Endodermal cell (in vitro differentiated cells): ENCODE data around the gene EHHADH. TPM values are rescaled to one million over a fixed set of nuclear protein-coding genes. Genes with fewer than 3 reads are reported as not detected.
A peak's percentile ranks its signal among the peaks of the same experiment; 100 is the strongest.

Experiments used
- DNase-seq: peaks from one replicate; pipeline ENCODE4 v3.0.0-alpha.2; 2017
- H3K27ac ChIP-seq: 2 replicates; pipeline ENCODE4 v1.5.1; 2013; ENCODE audit warnings: mild to moderate bottlenecking, low read depth, low read length, moderate library complexity
- H3K27me3 ChIP-seq: 2 replicates; pipeline ENCODE4 v1.6.1; 2013; ENCODE audit warnings: mild to moderate bottlenecking, low read length, moderate library complexity; ENCODE audit not compliant: insufficient read depth, control insufficient read depth, poor library complexity, severe bottlenecking
- H3K36me3 ChIP-seq: 2 replicates; pipeline ENCODE4 v1.7.0; 2013; ENCODE audit warnings: mild to moderate bottlenecking, low read length, moderate library complexity; ENCODE audit not compliant: control insufficient read depth, insufficient read depth
- H3K4me1 ChIP-seq: one replicate; pipeline ENCODE4 v1.7.0; 2013; ENCODE audit warnings: low read length; ENCODE audit not compliant: control insufficient read depth, insufficient read depth
- H3K4me3 ChIP-seq: 2 replicates; pipeline ENCODE4 v1.5.1; 2013; ENCODE audit warnings: mild to moderate bottlenecking, low read length, moderate library complexity
- H3K9ac ChIP-seq: 2 replicates; pipeline ENCODE4 v1.6.1; 2013; ENCODE audit warnings: mild to moderate bottlenecking, low read length, moderate library complexity; ENCODE audit not compliant: poor library complexity, severe bottlenecking; ENCODE audit errors: extremely low read depth
- H3K9me3 ChIP-seq: 2 replicates; pipeline ENCODE4 v1.6.1; 2013; ENCODE audit warnings: mild to moderate bottlenecking, low read length, moderate library complexity; ENCODE audit not compliant: control insufficient read depth
- H3K27ac Mint-ChIP-seq: 2 replicates; pipeline ENCODE4 v1.8.0; 2020; ENCODE audit warnings: mixed read lengths
- H3K27me3 Mint-ChIP-seq: 2 replicates; pipeline ENCODE4 v1.8.0; 2021; ENCODE audit warnings: mild to moderate bottlenecking, mixed read lengths; ENCODE audit not compliant: insufficient read depth
- H3K36me3 Mint-ChIP-seq: 2 replicates; pipeline ENCODE4 v1.8.0; 2020; ENCODE audit warnings: low read depth, mixed read lengths
- H3K4me1 Mint-ChIP-seq: 2 replicates; pipeline ENCODE4 v1.8.0; 2020; ENCODE audit warnings: mixed read lengths
- H3K4me3 Mint-ChIP-seq: 2 replicates; pipeline ENCODE4 v1.8.0; 2020; ENCODE audit warnings: mild to moderate bottlenecking, moderate library complexity, mixed read lengths
- H3K9me3 Mint-ChIP-seq: 2 replicates; pipeline ENCODE4 v1.8.0; 2020; ENCODE audit warnings: mild to moderate bottlenecking, mixed read lengths
- CTCF ChIP-seq: fragments of 200-600 bp; sonication (generic); conservative IDR thresholded peaks from 2 replicates; pipeline ENCODE4 v1.5.0; 2021; ENCODE audit warnings: antibody characterized with exemption, mild to moderate bottlenecking
- WGBS, 2 experiments: methylation state at CpG; one replicate each; pipeline versions ENCODE4 v1.1.5 to v1.1.7; 2013; ENCODE audit warnings: missing lambda C conversion rate in 2 of 2, mixed read lengths in 1 of 2; ENCODE audit not compliant: insufficient coverage in 1 of 2, insufficient read length in 1 of 2; 5-methylcytosine and 5-hydroxymethylcytosine counted together
- total RNA-seq, 2 donors: library from RNA; stranded (reverse); fragmentation: NEBNext Ultra II Directional in 1 of 2; extraction: Animal tissue kit (Norgen Biotek cat#: 25700) in 1 of 2; gene quantifications; 2 replicates in 1 of 2; 3 replicates in 1 of 2; pipeline ENCODE4 v1.2.1, GENCODE V29; 2021

Gene EHHADH
- total RNA-seq, 2 donors from 2014 or later = 58.7 to 79.2 TPM

DNA sequence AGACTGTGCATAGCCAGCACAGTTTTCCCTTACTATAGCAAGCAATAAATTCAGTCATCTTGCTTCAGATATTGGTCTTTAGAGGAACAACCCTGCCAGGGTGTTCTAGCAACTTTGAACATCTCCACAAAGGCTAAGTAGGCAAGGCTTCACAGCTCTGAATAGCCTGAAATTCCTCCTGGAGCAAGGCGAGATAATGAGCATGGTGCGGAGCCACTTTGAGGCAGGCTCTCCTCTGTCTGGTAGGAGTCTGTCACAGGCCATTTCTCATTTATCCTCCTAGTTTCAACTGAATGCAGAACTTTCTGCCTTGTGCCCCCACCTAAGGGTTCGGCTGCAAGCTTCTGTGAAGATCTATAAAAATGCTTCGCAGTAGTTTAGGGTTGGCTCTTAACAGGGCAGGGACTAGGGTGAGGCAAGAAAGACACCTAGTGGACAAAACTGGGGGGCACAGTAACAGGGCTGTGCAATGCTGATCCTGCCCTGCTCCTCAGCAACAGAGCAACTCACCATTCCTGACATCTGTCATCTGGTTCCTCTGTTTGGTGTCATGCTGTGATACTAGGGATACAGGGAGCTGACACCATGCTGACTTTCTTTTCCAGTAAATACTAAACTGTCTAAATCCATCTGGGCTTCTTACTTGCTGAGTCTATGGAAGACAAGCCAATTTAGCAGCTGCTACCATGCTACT lies 16.6 kb upstream of the EHHADH start:
- Histone ChIP-seq H3K36me3 (no peaks in the 10 kb centered on the region), H3K27me3 (peaks cover 5% of the 10 kb centered on the region), H3K4me3 (peak overlapping the region; percentile 0), H3K9me3 (no peaks in the 10 kb centered on the region), H3K4me1 (peaks cover 19% of the 10 kb centered on the region), H3K9ac (no peak overlapping the region), H3K27ac (no peak overlapping the region)
- no peaks in the 10 kb centered on the region for H3K36me3 Mint-ChIP-seq
- DNase-seq = peak; percentile 84
- H3K4me3 Mint-ChIP-seq = no peak overlapping the region
- H3K27ac Mint-ChIP-seq = peak overlapping the region; percentile 46
- peaks cover 18% of the 10 kb centered on the region for H3K27me3 Mint-ChIP-seq
- TF ChIP-seq CTCF = peak; percentile 88
- WGBS, 2 experiments = 54 to 78% methylated on average over 3 to 4 of the region's 4 CpGs
- H3K9me3 Mint-ChIP-seq = no peaks in the 10 kb centered on the region
- peaks cover 36% of the 10 kb centered on the region for H3K4me1 Mint-ChIP-seq

DNA sequence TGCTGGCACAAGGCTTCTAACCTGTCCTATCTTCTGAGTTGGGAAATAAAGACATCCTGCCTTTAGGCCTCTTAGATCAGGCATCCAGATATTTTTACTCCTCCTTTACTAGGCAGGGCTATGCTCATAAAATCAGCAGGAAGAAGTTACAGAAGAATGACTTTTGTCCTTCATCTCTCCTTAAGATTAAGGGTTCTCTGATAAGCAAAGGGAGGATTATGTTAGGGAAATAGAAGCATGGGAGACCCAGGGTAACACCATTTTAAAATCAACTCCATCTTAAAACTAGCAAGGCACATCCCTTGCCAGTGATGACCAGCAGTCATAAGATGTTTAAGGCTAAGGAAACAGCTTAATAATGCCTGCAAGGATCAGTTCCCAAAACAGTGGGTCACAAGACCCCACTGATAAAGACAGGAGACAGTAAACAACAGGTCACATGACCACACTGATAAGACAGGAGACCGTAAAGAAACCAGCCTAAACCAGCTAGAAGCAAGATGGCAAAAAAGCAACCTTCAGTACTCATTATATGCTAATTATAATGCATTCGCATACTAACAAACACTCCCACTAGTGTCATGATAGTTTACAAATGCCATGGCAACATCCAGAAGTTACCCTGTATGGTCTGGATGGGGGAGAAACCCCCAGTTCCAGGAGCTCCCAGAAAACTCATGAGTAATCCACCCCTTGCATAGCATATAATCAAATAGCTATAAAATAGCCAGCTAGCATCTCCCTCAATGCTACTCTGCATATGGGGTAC lies 14.5 kb upstream of the EHHADH start:
- peak overlapping the region; percentile 27 for H3K9ac ChIP-seq
- Mint-ChIP-seq H3K27me3 (peaks cover 8% of the 10 kb centered on the region), H3K27ac (peak overlapping the region; percentile 77), H3K9me3 (no peaks in the 10 kb centered on the region), H3K4me3 (no peak overlapping the region), H3K4me1 (peaks cover 36% of the 10 kb centered on the region), H3K36me3 (no peaks in the 10 kb centered on the region)
- no peaks in the 10 kb centered on the region for H3K36me3 ChIP-seq
- peak overlapping the region; percentile 8 for H3K4me3 ChIP-seq
- H3K27ac ChIP-seq = no peak overlapping the region
- no peak for DNase-seq
- peaks cover 5% of the 10 kb centered on the region for H3K27me3 ChIP-seq
- H3K4me1 ChIP-seq = peaks cover 20% of the 10 kb centered on the region
- TF ChIP-seq CTCF = no peak
- H3K9me3 ChIP-seq = no peaks in the 10 kb centered on the region
- 27% methylated on average over 2 of the region's 2 CpGs; no CpG with 5 or more reads in 1 of the 2 experiments for WGBS, 2 experiments

DNA sequence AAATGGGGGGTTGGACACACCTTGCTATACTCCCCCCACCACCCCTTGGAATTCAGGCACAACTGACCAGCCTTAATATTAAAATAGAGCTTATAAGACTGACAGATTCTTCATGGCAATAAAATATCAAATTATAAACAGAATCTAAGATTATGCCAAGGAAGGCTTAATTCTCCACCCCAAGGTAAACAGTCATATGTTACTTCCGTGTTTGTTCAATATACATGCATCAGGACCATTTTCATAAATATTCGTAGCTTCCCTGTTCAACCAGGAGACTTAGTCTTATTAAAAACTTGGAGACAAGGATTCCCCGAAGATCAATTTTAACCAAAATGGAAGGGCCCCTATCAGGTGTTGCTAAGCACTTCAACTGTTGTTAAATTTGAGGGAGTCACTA lies 13.3 kb upstream of the EHHADH start:
- H3K4me3 ChIP-seq = no peak overlapping the region
- no peak for DNase-seq
- peaks cover 36% of the 10 kb centered on the region for H3K4me1 Mint-ChIP-seq
- H3K27ac ChIP-seq = no peak overlapping the region
- H3K9me3 Mint-ChIP-seq = no peaks in the 10 kb centered on the region
- peak overlapping the region; percentile 77 for H3K27ac Mint-ChIP-seq
- peaks cover under 1% of the 10 kb centered on the region for H3K27me3 Mint-ChIP-seq
- TF ChIP-seq CTCF = no peak
- H3K36me3 Mint-ChIP-seq = no peaks in the 10 kb centered on the region
- H3K36me3 ChIP-seq = no peaks in the 10 kb centered on the region
- H3K27me3 ChIP-seq = no peaks in the 10 kb centered on the region
- no peak overlapping the region for H3K4me3 Mint-ChIP-seq
- H3K9ac ChIP-seq = no peak overlapping the region
- H3K9me3 ChIP-seq = no peaks in the 10 kb centered on the region
- peaks cover 20% of the 10 kb centered on the region for H3K4me1 ChIP-seq
- 88 to 93% methylated on average over 1 to 3 of the region's 3 CpGs for WGBS, 2 experiments
